HG03565 (cell line): Measurements from ENCODE around the gene TK1.

Source experiments
- ATAC-seq: cut with Tn5 transposase; IDR thresholded peaks from one replicate; pipeline ENCODE4 v1.9.1; 2021; ENCODE audit warnings: mild to moderate bottlenecking, moderate library complexity; ENCODE audit not compliant: unreplicated experiment

Gene TK1

GRCh38 chr17:78223061-78223460 is 36.2 kb upstream of the TK1 start:
- ATAC-seq, result no peak

- no peak for ATAC-seq
These were observed 32.7 kb upstream of the TK1 start for GRCh38 chr17:78219396-78220150.

DNA sequence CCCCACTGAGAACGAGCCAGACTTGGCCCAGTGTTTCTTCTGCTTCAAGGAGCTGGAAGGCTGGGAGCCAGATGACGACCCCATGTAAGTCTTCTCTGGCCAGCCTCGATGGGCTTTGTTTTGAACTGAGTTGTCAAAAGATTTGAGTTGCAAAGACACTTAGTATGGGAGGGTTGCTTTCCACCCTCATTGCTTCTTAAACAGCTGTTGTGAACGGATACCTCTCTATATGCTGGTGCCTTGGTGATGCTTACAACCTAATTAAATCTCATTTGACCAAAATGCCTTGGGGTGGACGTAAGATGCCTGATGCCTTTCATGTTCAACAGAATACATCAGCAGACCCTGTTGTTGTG is 27.8 kb upstream of the TK1 start:
- ATAC-seq, result no peak

GRCh38 chr17:78214016-78214705 is 27.3 kb upstream of the TK1 start, which contains the start of gene BIRC5:
Gene BIRC5, plus strand, starts transcription at chr17:78214253. Its CDS starts 64 bp downstream, at chr17:78214317.
- ATAC-seq, result peak; percentile 81

GRCh38 chr17:78211032-78211431 is 24.2 kb upstream of the TK1 start:
- no peak for ATAC-seq

DNA sequence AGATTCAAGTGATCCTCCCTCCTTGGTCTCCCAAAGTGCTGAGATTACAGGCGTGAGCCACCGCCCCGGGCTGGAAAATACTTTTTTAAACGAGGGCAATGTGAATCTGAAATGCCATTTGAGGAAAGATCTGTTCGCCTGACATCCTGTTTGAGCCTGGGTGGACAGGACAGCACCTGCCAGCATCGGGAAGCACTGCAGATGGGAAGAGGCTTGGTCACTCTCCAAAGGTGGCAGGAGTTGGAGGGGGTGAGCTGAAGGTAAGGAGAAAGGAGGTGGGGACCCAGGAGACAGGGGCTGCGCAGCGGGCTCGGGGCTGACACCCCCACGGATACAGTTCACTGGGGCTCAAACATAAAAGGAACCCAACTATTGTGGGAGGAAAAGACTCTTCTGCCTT is 23.3 kb upstream of the TK1 start:
- no peak for ATAC-seq

GRCh38 chr17:78208486-78208885 is 21.6 kb upstream of the TK1 start:
- ATAC-seq, result no peak

GRCh38 chr17:78206298-78206697 is 19.4 kb upstream of the TK1 start:
- no peak for ATAC-seq

GRCh38 chr17:78205124-78205775 is 18.4 kb upstream of the TK1 start:
- no peak for ATAC-seq

DNA sequence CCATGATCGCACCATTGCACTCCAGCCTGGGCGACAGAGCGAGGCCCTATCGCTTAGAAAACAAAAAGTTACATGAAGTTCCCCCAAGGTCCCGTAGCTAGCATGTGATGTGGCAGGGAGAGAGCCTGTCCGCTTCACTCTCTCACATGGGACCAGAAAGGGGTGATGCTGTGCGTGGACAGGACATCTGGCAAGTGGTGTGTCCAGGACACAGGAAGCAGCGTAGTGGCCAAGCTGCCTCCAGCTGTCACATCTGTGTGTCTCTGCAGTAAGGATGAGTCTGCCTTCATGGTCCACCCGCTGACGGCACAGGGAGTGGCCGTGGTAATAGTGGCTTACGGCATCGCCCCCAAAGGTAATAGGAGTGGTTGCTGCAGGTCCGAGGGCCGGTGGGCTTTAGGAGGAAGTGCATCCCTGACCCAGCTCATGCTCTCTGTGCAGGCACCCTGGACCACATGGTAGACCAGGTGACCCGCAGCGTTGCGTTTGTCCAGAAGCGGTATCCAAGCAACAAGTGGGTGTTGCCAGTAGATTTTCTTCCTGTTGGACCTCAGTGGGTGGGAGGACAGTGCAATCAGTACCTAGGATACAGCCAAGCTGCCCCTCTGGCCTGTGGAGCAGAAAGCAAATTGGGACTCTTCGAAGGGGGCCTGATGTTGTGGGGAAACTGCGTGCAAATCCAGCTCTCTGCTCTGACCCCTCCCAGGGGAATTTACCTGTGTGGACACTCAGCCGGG is 17.7 kb upstream of the TK1 start:
- ATAC-seq, result no peak

GRCh38 chr17:78202666-78203065 is 15.8 kb upstream of the TK1 start:
- no peak for ATAC-seq

- ATAC-seq, result no peak
These were observed 13.6 kb upstream of the TK1 start for GRCh38 chr17:78200451-78200850.

DNA sequence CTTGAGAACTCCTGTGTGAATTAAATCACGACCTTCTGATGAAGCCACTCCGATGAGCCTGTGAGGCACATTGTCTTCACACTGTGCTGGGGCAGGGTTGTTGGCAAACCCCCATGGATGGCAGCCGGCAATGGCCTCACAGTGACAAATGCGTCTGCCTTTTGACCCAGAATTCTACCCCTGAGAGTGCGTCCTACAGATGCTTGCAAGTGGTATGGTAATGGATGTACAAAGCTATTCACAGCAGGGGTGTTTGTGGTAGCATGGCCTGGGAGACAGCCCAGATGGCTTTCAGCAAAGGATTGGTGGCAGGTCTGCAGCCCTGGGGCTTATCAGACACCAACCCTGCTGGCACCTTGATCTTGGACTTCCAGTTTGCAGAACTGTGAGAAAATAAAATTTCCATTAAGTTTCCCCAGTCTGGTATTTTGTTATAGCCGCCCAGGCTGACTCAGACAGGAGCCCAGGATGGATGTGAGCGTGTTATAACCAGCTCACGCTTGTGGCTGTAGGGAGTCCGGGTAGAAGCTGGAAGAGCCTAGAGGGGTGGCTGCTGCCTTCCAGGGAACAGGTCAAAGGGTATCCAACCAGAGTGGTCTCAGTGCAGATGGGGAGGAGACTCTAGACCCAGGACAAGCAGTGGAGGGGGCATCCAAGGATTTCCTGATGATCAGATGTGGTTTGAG is 10.4 kb upstream of the TK1 start:
- no peak for ATAC-seq

DNA sequence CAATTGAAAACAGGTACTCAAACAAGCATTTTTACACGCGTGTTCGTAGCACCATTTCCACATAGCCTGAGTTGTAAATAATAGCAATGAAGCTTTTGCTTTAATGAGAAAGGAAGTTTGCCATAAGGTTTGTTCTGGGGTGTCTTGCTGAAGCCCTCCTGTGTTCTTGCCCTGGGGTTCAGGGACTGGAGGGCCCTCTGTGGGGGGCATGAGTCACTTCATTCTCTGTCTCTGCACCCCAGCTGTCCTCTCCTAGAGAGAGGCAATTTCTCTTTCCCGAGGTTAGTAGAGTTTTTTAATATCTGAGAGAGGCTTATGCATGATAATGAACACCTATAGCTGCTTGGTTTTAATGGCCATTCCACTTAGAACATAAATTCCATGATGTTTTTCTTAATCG is 9.9 kb upstream of the TK1 start:
- ATAC-seq, result no peak

DNA sequence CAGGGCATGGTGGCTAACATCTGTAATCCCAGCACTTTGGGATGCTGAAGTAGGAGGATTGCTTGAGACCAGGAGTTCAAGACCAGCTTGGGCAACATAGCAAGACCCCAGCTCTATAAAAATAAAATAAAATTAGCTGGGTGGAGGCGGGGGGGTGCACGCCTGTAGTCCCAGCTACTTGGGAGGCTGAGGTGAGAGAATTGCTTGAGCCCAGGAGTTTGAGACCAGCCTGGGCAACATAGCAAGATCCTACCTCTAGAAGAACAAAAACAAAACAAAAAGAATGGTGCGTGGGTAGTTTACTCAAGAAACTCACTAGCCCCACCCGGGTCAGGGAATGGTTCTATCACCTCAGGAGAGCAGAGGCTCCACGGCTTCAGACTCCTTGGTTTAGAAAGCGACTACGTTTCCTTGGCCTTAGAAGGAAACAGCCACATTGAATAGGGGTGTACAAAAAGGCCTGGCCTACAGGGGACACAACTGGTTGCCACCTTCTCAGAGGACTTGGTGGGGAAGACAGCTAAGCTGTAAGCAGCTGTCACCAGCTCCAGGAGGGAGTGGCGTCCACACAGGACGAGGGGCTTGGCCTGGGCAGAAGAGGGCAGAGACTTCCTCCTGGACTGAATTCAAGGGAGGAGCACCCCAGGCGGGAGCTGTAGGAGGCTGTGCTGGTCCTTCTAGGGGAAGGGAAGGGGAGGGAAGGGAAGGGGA is 716 bp downstream of the TK1 start:
- no peak for ATAC-seq

DNA sequence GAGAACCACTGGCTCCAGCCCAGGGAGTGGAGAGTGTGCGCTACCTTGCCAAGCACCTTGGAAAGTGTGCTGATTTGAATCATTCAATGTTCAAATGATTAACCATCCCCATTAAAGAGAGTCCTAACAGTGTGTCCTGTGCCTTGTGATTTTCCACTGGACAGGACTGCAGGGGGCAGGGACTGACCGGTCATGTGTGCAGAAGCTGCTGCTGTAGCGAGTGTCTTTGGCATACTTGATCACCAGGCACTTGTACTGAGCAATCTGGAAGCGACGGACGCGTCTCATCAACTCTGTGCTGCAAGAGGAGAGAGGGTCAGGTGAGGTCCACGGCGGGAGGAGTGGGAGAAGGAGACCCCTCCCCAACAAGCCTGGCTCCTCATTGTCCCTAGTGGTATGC is 2.0 kb downstream of the TK1 start:
- ATAC-seq, result no peak

DNA sequence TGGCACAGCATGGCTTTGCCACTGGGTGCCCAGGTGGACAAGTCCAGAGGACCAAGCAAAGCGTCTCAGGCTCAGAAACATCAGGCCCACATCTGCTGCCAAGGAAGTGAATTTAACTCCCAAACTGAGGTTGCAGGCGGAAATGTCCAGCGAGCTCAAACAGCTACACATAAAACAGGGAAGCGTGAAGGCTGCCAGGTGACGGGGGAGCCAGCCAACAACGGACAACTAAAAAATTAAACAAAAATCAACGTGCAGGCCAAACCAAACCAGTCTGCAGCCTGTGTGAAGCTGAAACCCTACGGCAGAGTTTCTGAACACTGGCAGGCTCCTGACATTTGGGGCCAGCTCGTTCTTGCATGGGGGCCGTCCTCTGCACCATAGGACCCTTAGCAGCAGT is 2.5 kb downstream of the TK1 start:
- ATAC-seq, result no peak

- no peak for ATAC-seq
These were observed 2.9 kb downstream of the TK1 start for GRCh38 chr17:78183916-78184315.

DNA sequence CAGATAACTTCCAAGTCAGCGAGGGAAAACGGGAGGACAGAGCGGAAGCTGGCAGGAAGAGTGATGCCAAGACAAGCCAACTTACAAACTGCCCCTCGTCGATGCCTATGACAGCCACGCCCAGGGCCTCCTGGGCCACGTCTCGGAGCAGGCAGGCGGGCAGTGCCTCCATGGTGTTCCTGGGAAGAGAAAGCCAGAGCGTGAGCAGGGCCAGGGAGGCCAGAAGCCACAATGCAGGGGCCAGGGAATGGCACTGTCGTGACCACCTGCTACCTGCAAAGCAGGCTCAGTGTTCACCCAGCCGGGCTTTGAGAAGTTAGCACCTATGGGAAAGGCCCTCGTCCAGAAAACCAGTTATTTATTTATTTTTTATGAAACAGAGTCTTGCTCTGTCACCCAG is 4.3 kb downstream of the TK1 start:
- no peak for ATAC-seq

GRCh38 chr17:78180508-78180907 is 6.3 kb downstream of the TK1 start:
- ATAC-seq, result no peak
